HepG2 (cell line): ENCODE results near the gene CEP170. TPM values are rescaled to one million over a fixed set of nuclear protein-coding genes. Genes with fewer than 3 reads are reported as not detected.

ENCODE experiments used
- BORCS8-MEF2B ChIP-seq: sonication (generic); formaldehyde crosslinking; IDR thresholded peaks from 2 replicates; pipeline ENCODE4 v1.8.0; 2022; ENCODE audit warnings: mild to moderate bottlenecking, missing genetic modification reagents
- BRD4 ChIP-seq: sonication (generic); formaldehyde crosslinking; IDR thresholded peaks from 2 replicates; pipeline ENCODE4 v1.4.0; 2020; ENCODE audit warnings: missing genetic modification reagents
- ETV5 ChIP-seq: IDR thresholded peaks from 2 replicates; pipeline ENCODE4 v1.6.1; 2018; ENCODE audit warnings: missing biosample characterization, missing genetic modification reagents, inconsistent platforms, borderline replicate concordance
- GATAD2A ChIP-seq: IDR thresholded peaks from 2 replicates; pipeline ENCODE4 v1.6.1; 2016
- HMG20B ChIP-seq: conservative IDR thresholded peaks from 2 replicates; pipeline ENCODE4 v1.6.1; 2016; ENCODE audit warnings: missing genetic modification reagents, missing compliant biosample characterization
- POLR2A ChIP-seq, 2 experiments: IDR thresholded peaks; 2 replicates each; pipeline ENCODE4 v1.6.1; 2011; ENCODE audit warnings: low read depth in 2 of 2, low read length in 2 of 2, mild to moderate bottlenecking in 1 of 2, moderate library complexity in 1 of 2; ENCODE audit not compliant: insufficient read depth in 1 of 2
- SNAPC4 ChIP-seq: sonication (generic); formaldehyde crosslinking; IDR thresholded peaks from 2 replicates; pipeline ENCODE4 v1.4.0; 2020; ENCODE audit warnings: mild to moderate bottlenecking, missing genetic modification reagents
- TARDBP ChIP-seq: sonication (generic); formaldehyde crosslinking; IDR thresholded peaks from 2 replicates; pipeline ENCODE4 v1.8.0; 2022; ENCODE audit warnings: mild to moderate bottlenecking, missing genetic modification reagents
- TBP ChIP-seq: sonication (generic); formaldehyde crosslinking; IDR thresholded peaks from 2 replicates; pipeline ENCODE4 v1.5.0; 2020; ENCODE audit warnings: missing genetic modification reagents
- ZBTB38 ChIP-seq: sonication (generic); formaldehyde crosslinking; IDR thresholded peaks from 2 replicates; pipeline ENCODE4 v1.5.1; 2020; ENCODE audit warnings: mild to moderate bottlenecking, missing genetic modification reagents
- ZNF160 ChIP-seq: sonication (generic); formaldehyde crosslinking; IDR thresholded peaks from 2 replicates; pipeline ENCODE4 v1.8.0; 2022; ENCODE audit warnings: mild to moderate bottlenecking, inconsistent platforms, missing genetic modification reagents
- ZNF891 ChIP-seq: sonication (generic); formaldehyde crosslinking; IDR thresholded peaks from 2 replicates; pipeline ENCODE4 v1.5.0; 2020; ENCODE audit warnings: mild to moderate bottlenecking, missing genetic modification reagents
- polyA plus RNA-seq, 8 experiments: library from polyadenylated mRNA; depleted of rRNA in 3 of 8; stranded (reverse) in 7 of 8; unstranded in 1 of 8; fragments of >200 nt; fragmentation: Illumina TruSeq in 4 of 8; extraction: Trizol in 4 of 8; gene quantifications; 2 replicates each; pipeline versions ENCODE4 v1.2.1 to v1.2.3, GENCODE V29; 2011 to 2016; ENCODE audit warnings: low read depth in 4 of 8, missing spikeins in 1 of 8, mixed read lengths in 1 of 8; ENCODE audit not compliant: insufficient read depth in 1 of 8
- total RNA-seq, 5 experiments: library from RNA; depleted of rRNA; stranded (reverse); fragments of >200 nt; fragmentation: Illumina TruSeq; extraction: Trizol; gene quantifications; 2 replicates each; pipeline ENCODE4 v1.2.3, GENCODE V29; 2016; ENCODE audit warnings: low read depth in 1 of 5
- TF ChIP-seq, protein P1 (sequence below): sonication (generic); formaldehyde crosslinking; IDR thresholded peaks from 2 replicates; pipeline ENCODE4 v1.5.0; 2020; ENCODE audit warnings: mild to moderate bottlenecking, missing genetic modification reagents
- TF ChIP-seq, protein P2 (sequence below): sonication (generic); formaldehyde crosslinking; IDR thresholded peaks from 2 replicates; pipeline ENCODE4 v1.5.0; 2020; ENCODE audit warnings: mild to moderate bottlenecking, missing genetic modification reagents, borderline replicate concordance
- TF ChIP-seq, protein P3 (sequence below): sonication (generic); formaldehyde crosslinking; IDR thresholded peaks from 2 replicates; pipeline ENCODE4 v1.4.0; 2020; ENCODE audit warnings: missing genetic modification reagents

The CEP170 gene
- total and polyA plus RNA-seq, 2 of the 13 experiments (the other 11 are each of a cell fraction or from before 2014, with no cell fraction given): 23.0 to 28.6 TPM

DNA sequence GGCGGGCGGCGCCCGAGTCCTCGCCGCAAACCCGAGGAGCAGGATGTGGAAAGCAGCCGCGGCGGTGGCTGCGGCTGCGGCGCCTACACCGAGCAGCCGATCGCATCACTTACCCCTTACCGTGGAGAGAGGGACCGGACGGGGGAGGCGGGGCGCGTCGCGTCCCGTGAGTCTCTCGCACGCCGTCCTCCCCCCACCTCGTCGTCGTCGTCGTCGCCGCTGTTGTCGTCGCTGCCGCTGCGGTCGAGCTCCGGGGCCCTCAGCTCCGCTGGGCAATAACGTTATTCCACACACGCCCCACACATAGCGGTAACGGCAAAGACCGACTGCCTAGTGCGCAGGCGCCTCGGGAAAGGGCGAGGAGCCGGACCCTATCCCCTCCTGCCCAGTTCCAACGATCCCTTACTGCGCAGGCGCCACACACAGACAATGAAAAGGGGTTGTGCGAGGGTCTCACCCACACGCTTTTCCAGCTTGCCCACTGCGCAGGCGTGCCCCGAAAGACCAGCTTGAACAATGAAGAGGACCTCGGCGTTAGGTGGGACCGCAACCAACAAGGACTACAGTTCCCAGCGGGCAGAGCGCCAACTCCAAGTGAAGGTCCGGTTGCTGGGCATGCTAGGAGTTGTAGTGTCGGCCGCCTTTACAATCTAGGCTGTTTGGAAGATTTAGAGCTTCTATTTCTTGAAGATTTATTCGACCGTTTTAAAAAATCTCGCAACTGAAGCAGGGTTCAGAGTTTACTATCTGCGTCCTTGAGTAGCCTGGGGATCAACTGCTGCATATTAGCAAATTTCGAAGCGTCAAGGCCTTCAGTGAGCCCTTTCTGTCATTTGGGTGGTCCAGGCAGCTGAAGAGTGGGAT lies at the start of gene CEP170 (continued):
- TF ChIP-seq, protein P1, sequence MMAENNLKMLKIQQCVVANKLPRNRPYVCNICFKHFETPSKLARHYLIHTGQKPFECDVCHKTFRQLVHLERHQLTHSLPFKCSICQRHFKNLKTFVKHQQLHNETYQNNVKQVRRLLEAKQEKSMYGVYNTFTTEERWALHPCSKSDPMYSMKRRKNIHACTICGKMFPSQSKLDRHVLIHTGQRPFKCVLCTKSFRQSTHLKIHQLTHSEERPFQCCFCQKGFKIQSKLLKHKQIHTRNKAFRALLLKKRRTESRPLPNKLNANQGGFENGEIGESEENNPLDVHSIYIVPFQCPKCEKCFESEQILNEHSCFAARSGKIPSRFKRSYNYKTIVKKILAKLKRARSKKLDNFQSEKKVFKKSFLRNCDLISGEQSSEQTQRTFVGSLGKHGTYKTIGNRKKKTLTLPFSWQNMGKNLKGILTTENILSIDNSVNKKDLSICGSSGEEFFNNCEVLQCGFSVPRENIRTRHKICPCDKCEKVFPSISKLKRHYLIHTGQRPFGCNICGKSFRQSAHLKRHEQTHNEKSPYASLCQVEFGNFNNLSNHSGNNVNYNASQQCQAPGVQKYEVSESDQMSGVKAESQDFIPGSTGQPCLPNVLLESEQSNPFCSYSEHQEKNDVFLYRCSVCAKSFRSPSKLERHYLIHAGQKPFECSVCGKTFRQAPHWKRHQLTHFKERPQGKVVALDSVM (CRISPR knock-in tag): no peak
- TF ChIP-seq ZNF160: 0 out of 2 replicates have a peak, but pooled peaks have one; percentile 15
- TF ChIP-seq ZBTB38 (CRISPR knock-in tag): 0 out of 2 replicates have a peak, but pooled peaks have one; percentile 19
- TF ChIP-seq, protein P2, sequence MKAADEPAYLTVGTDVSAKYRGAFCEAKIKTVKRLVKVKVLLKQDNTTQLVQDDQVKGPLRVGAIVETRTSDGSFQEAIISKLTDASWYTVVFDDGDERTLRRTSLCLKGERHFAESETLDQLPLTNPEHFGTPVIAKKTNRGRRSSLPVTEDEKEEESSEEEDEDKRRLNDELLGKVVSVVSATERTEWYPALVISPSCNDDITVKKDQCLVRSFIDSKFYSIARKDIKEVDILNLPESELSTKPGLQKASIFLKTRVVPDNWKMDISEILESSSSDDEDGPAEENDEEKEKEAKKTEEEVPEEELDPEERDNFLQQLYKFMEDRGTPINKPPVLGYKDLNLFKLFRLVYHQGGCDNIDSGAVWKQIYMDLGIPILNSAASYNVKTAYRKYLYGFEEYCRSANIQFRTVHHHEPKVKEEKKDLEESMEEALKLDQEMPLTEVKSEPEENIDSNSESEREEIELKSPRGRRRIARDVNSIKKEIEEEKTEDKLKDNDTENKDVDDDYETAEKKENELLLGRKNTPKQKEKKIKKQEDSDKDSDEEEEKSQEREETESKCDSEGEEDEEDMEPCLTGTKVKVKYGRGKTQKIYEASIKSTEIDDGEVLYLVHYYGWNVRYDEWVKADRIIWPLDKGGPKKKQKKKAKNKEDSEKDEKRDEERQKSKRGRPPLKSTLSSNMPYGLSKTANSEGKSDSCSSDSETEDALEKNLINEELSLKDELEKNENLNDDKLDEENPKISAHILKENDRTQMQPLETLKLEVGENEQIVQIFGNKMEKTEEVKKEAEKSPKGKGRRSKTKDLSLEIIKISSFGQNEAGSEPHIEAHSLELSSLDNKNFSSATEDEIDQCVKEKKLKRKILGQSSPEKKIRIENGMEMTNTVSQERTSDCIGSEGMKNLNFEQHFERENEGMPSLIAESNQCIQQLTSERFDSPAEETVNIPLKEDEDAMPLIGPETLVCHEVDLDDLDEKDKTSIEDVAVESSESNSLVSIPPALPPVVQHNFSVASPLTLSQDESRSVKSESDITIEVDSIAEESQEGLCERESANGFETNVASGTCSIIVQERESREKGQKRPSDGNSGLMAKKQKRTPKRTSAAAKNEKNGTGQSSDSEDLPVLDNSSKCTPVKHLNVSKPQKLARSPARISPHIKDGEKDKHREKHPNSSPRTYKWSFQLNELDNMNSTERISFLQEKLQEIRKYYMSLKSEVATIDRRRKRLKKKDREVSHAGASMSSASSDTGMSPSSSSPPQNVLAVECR (CRISPR knock-in tag): peak; percentile 65; the same call in 1 of the 2 replicates
- peak; percentile 7; the same call in 1 of the 2 replicates for TF ChIP-seq ETV5 (CRISPR knock-in tag)
- TF ChIP-seq TBP (CRISPR knock-in tag): no peak
- TF ChIP-seq BRD4: 0 out of 2 replicates have a peak, but pooled peaks have one; percentile 8
- TF ChIP-seq HMG20B: peak; percentile 34; the same call in 1 of the 2 replicates
- peak; percentile 54; the same call in 1 of the 2 replicates for TF ChIP-seq ZNF891 (CRISPR knock-in tag)
- peak in 1 of 2 experiments; percentile 81; a peak in 2 of 4 replicates for TF ChIP-seq POLR2A (IDR thresholded peaks at IDR 0.05; ENCODE audit: insufficient read depth in 1 of 2, low read depth in 2 of 2, low read length in 2 of 2)
- TF ChIP-seq, protein P3, sequence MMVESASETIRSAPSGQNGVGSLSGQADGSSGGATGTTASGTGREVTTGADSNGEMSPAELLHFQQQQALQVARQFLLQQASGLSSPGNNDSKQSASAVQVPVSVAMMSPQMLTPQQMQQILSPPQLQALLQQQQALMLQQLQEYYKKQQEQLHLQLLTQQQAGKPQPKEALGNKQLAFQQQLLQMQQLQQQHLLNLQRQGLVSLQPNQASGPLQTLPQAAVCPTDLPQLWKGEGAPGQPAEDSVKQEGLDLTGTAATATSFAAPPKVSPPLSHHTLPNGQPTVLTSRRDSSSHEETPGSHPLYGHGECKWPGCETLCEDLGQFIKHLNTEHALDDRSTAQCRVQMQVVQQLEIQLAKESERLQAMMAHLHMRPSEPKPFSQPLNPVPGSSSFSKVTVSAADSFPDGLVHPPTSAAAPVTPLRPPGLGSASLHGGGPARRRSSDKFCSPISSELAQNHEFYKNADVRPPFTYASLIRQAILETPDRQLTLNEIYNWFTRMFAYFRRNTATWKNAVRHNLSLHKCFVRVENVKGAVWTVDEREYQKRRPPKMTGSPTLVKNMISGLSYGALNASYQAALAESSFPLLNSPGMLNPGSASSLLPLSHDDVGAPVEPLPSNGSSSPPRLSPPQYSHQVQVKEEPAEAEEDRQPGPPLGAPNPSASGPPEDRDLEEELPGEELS: no peak
- no peak for TF ChIP-seq TARDBP (CRISPR knock-in tag)
- TF ChIP-seq BORCS8-MEF2B (CRISPR knock-in tag): peak; percentile 66; the same call in 1 of the 2 replicates
- peak; percentile 93 for TF ChIP-seq SNAPC4 (CRISPR knock-in tag)
- TF ChIP-seq GATAD2A: peak; percentile 32; the same call in 1 of the 2 replicates
